Activated T-helper 1 cell treated with Interleukin-2 at 50 U/mL for 16 hours (primary cell): ENCODE data around the gene HDX.
"Not testable (repeated sequence)": the region's sequence is repeated elsewhere in the genome, so short reads cannot be mapped to it uniquely, and the experiment has no call there.

Experiments
- DNase-seq: peaks from one replicate; pipeline ENCODE4 v3.0.0-alpha.2; 2020; ENCODE audit warnings: low read depth

The HDX gene

DNA sequence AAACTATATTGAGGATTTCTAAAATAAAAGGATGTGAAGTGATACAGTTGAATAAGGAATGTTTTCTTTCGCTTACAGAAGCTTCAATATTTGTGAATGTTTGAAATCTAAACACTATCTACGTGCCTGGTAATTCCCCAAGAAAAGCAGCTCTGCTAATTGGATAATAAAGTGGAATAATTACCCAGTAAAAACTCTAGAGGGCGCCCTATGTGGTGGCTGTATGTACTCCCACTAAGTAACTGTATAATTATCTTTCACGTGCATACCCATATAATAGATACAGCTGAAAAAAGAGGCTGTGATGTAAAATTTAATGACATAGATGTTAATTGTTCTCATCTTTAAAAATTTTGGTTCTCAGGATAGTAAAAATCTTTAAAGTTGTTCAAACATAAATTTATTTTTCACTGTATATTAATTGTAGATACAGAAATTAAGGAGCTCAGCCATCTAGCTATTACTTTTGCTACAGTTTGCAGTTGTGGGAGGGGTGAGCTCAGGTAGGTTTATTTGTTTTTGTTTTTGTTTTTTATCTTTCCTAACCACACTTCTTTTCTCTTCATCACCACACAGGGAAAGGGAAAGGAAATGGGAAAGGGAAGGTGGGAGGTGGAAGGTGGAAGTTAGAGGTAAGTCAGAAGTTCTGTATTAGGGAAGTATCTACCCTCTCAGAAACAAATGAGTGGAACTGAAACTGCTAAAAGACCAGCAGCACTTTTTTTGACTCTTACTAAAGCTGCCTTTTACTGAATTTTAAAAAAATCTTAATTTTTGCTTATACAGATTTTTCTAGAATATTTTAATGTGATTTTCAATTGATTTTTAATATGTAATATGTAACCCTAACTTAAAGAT lies 162.5 kb downstream of the HDX start:
- no peak for DNase-seq

DNA sequence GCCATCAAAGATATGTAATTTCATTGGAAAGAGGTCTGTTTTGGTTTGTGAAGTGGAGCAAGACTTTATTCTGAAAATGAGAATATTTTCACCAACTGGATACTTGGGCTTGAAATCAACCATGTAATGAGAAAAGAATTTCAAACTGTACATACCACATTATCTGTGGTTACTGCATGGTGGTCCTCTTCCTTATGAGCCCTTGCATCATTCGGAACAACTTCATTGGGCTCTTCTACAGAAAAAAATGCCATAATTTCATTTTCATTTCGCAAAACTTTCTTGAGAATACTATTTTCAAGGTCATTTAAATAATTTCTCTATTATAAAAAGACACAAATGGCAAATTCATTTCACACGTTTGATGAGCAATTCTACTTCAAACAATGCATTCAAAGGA lies 165.6 kb downstream of the HDX start:
- DNase-seq, result no peak

DNA sequence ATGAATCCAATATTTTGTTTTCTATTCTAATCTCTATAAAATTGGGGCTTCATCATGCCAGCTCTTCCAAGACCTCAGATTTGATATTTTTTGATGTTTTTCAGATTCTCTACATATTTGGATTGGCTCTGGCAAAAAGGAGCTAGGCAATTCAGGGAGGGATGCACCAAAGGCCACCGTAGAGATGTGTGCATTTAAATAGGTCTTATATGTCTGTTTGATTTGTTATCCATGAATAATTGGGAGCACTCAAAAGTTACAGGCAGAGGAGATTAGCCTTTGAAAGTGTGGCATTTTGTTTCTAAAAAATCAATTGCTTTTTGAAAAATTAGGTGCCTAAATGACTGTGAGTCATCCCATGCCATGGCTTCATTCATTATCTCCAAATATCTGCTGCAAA lies 167.1 kb downstream of the HDX start:
- DNase-seq, result no peak

DNA sequence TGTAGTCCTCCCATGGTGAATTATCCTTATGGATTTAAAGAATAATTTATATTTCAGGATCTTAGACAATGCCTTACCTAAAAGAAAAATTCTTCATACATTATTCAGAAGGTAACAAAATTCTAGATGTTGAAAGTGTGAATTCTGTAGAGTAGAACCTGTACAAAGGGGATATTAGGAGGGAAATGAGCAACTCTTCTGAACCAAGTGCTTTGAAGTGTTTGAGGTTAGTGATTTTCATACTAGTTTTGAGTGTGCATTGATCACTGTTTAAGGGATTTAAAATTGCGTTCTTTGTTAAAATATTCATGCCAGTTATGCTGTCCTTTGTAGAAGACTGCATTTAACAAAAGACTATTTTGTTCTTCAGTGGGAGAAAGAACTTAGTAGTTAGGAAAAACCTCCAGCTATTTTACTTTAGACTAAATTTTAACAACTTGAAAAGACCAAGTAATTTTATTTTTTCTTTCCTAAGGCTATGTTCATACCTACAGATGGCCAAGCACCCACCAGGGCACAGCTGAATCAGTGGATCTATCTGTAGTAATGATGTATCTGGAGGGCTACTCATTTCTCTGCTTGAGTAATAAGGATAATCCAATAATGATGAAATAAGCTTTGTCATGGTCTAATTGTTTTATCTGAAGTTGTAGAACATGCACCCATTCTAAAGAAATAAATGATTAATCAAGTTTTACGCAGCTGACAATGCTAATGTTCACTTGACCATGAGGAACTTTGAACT lies 180.0 kb downstream of the HDX start:
- DNase-seq, result no peak

DNA sequence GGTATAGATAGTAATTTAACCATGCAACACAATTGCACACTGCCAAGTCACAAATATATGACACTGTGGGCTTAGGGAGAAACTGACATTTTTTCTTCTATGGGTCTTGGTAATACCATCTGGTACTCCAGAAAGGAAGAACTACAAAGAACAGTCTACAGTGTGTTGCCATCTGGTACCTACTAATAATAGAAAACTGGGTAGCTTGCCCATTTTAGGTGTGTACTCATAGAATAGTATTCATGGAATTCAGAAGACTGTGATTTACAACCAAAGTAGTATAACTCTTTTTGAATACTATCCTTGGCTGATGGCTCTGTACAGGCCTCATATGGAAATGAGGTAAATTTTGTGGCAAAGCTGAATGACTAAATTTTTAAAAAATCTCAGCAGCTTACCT lies 181.6 kb downstream of the HDX start:
- DNase-seq, result no peak

DNA sequence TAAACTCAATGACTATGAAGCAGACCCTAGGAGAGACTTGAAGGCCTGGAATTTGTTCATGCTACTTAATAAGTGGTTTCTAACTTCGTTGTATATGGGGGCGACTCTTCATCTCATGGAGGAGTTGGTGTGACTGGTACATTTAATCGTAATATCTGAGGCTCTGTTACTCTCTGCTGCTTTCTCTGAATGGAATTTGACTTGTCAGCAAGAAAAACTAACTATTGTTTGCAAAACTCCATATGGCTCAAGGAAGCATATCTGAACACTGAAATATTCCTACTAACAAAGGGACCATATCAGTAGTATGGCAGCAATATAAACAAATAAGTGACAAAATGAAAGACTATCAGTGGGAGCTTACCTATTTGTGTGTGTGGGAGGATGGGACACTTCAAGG lies 182.2 kb downstream of the HDX start:
- no peak for DNase-seq

GRCh38 chrX:84318661-84319060 lies 183.6 kb downstream of the HDX start:
- DNase-seq, result no peak

GRCh38 chrX:84315946-84316345 lies 186.3 kb downstream of the HDX start:
- not testable (repeated sequence) for DNase-seq
